Thyroid gland (tissue), 4 donors: ENCODE results near the gene SP100. TPM values are rescaled to one million over a fixed set of nuclear protein-coding genes. Genes with fewer than 3 reads are reported as not detected.

ENCODE experiments used
- DNase-seq, 2 donors: peaks; one replicate each; pipeline ENCODE4 v3.0.0-alpha.2; 2019
- H3K27ac ChIP-seq, 3 donors: fragments of 200-600 bp; sonication (generic); 1 replicate in 2 of 3; 2 replicates in 1 of 3; pipeline ENCODE4 v1.5.1; 2016 to 2019; ENCODE audit warnings: mild to moderate bottlenecking in 1 of 3, moderate library complexity in 1 of 3
- H3K27me3 ChIP-seq: fragments of 200-600 bp; sonication (generic); one replicate; pipeline ENCODE4 v1.5.1; 2019
- H3K36me3 ChIP-seq, 2 donors: fragments of 200-600 bp; sonication (generic); one replicate each; pipeline ENCODE4 v1.5.1; 2016 to 2019
- H3K4me1 ChIP-seq, 2 donors: fragments of 200-600 bp; sonication (generic); one replicate each; pipeline ENCODE4 v1.5.1; 2017 to 2019
- H3K4me3 ChIP-seq, 3 donors: fragments of 200-600 bp; sonication (generic); replicated peaks in 1 of 3; 1 replicate in 2 of 3; 2 replicates in 1 of 3; pipeline ENCODE4 v1.5.1; 2016; ENCODE audit warnings: mild to moderate bottlenecking in 1 of 3
- H3K9me3 ChIP-seq: fragments of 200-600 bp; sonication (generic); one replicate; pipeline ENCODE4 v1.5.1; 2017
- POLR2A ChIP-seq, 2 donors: fragments of 450-650 bp; IDR thresholded peaks; one replicate each; pipeline ENCODE4 v1.6.1; 2017; ENCODE audit warnings: antibody characterized with exemption in 2 of 2, mild to moderate bottlenecking in 2 of 2, moderate library complexity in 1 of 2
- WGBS, 2 donors: methylation state at CpG; one replicate each; pipeline ENCODE4 v1.1.5; 2017; 5-methylcytosine and 5-hydroxymethylcytosine counted together
- intact Hi-C: fragments of 100-400 bp; cut with DNase I; formaldehyde crosslinking; loops from one replicate; pipeline ENCODE4 v1.15.1; 2023
- total RNA-seq, 4 donors: library from RNA; depleted of rRNA; stranded (reverse); fragments of >200 nt; gene quantifications; one replicate each; pipeline ENCODE4 v1.2.3, GENCODE V29; 2016
- TF ChIP-seq, protein P1 (sequence below), 6 experiments: fragments of 200-600 bp in 3 of 6; fragments of 450-650 bp in 3 of 6; sonication (generic) in 3 of 6; IDR thresholded peaks; one replicate each; pipeline ENCODE4 v1.5.1; 2016 to 2019; ENCODE audit warnings: antibody characterized with exemption in 6 of 6, mild to moderate bottlenecking in 2 of 6, inconsistent platforms in 1 of 6, moderate library complexity in 1 of 6

SP100 gene
- total RNA-seq, 4 donors from 2014 or later: 84.0 to 151 (median 98.0) TPM

- WGBS, 2 donors: 88 to 100% methylated on average over 5 to 9 of the region's 9 CpGs
These were observed 3.2 kb upstream of the SP100 start for GRCh38 chr2:230412846-230413245.

DNA sequence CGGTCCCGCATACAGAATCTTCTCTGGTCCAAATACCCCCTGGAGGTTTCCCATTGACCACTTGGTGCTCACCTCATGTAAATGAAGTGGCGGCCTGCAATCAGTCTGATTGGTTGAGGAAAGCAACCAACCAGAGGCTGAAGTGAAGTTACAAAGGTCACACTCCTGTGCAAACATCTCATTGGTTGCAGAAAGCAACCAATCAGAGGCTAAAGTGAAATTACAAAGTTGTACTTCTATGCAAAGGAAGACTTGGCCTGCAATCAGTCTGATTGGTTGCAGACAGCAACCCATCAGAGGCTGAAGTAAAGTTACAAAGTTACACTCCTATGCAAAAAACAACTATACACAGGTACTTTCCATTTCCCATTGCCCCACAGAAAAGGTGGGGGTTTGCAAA lies 2.5 kb upstream of the SP100 start:
- no peak overlapping the region for H3K4me3 ChIP-seq
- intact Hi-C loops: no loop called here
- no peak for DNase-seq
- TF ChIP-seq POLR2A (IDR thresholded peaks at IDR 0.05): no peak
- TF ChIP-seq, protein P1, sequence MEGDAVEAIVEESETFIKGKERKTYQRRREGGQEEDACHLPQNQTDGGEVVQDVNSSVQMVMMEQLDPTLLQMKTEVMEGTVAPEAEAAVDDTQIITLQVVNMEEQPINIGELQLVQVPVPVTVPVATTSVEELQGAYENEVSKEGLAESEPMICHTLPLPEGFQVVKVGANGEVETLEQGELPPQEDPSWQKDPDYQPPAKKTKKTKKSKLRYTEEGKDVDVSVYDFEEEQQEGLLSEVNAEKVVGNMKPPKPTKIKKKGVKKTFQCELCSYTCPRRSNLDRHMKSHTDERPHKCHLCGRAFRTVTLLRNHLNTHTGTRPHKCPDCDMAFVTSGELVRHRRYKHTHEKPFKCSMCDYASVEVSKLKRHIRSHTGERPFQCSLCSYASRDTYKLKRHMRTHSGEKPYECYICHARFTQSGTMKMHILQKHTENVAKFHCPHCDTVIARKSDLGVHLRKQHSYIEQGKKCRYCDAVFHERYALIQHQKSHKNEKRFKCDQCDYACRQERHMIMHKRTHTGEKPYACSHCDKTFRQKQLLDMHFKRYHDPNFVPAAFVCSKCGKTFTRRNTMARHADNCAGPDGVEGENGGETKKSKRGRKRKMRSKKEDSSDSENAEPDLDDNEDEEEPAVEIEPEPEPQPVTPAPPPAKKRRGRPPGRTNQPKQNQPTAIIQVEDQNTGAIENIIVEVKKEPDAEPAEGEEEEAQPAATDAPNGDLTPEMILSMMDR (IDR thresholded peaks at IDR 0.05): no peak
- H3K36me3 ChIP-seq: no peaks in the 10 kb centered on the region
- H3K27ac ChIP-seq: no peak overlapping the region
- no peaks in the 10 kb centered on the region for H3K27me3 ChIP-seq
- no peaks in the 10 kb centered on the region for H3K9me3 ChIP-seq
- 96 to 100% methylated on average over 3 of the region's 3 CpGs for WGBS, 2 donors
- peaks cover 15 to 40% of the 10 kb centered on the region in 2 donors for H3K4me1 ChIP-seq

More at GRCh38 chr2:230412846-230413245, 3.2 kb upstream of the SP100 start:
- no peaks in the 10 kb centered on the region for H3K36me3 ChIP-seq
- no peak overlapping the region for H3K4me3 ChIP-seq
- no peaks in the 10 kb centered on the region for H3K9me3 ChIP-seq
- no peak for DNase-seq
- TF ChIP-seq, protein P1 (IDR thresholded peaks at IDR 0.05): no peak
- no peak for TF ChIP-seq POLR2A (IDR thresholded peaks at IDR 0.05)
- no peak overlapping the region for H3K27ac ChIP-seq
- intact Hi-C loops: no loop called here
- H3K4me1 ChIP-seq: peaks cover 12 to 34% of the 10 kb centered on the region in 2 donors
- H3K27me3 ChIP-seq: no peaks in the 10 kb centered on the region

DNA sequence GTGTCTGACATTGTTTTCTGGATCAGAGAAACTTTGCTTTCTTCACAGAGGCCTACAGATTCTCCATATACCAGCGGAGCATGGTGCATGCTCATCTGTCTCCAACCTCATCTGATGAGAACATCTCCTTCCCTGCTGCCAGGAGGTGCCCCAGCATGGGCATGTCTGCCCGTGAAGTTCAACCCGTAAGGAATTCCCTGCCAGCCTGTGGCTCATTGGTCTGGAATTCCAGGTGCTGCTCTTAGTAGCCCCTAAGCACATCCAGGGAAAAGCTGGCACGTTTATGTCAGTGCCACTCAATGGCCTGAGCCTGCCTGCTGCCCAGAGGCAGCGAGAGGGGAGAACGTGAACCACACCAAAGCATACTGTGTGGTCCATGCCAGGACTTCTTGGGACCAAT lies 1.7 kb upstream of the SP100 start:
- H3K27ac ChIP-seq: no peak overlapping the region
- DNase-seq: no peak
- H3K4me3 ChIP-seq: no peak overlapping the region
- TF ChIP-seq, protein P1 (IDR thresholded peaks at IDR 0.05): no peak
- no peak for TF ChIP-seq POLR2A (IDR thresholded peaks at IDR 0.05)
- intact Hi-C loops: no loop called here
- H3K27me3 ChIP-seq: no peaks in the 10 kb centered on the region
- no peaks in the 10 kb centered on the region for H3K36me3 ChIP-seq
- 95 to 98% methylated on average over 6 of the region's 6 CpGs for WGBS, 2 donors
- H3K4me1 ChIP-seq: peaks cover 19 to 41% of the 10 kb centered on the region in 2 donors
- no peaks in the 10 kb centered on the region for H3K9me3 ChIP-seq

DNA sequence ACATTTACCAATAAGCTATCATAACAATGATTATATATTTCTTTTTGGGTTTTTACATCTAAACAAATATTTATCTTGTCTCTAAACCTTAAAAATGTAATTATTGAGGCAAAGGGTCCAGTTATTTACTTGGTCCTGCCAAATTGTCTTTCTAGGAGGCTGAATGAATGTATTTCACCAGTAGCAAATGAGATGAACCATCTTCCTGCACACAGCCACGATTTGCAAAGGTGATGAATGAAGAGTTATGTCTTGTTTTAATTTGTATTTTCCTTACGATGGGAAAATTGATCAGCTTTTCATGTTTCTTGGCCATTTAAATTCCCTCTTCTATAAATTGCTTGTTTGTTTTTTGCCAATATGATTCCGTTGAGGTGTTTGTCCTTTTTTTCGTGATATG lies 1.4 kb downstream of the SP100 start:
- no peaks in the 10 kb centered on the region for H3K36me3 ChIP-seq
- peak overlapping the region in 2 of 3 donors; percentile 89 to 93 for H3K27ac ChIP-seq
- H3K27me3 ChIP-seq: no peaks in the 10 kb centered on the region
- no peak for TF ChIP-seq POLR2A (IDR thresholded peaks at IDR 0.05)
- DNase-seq: no peak
- intact Hi-C loops: no loop called here
- H3K9me3 ChIP-seq: no peaks in the 10 kb centered on the region
- 70 to 83% methylated on average over 4 of the region's 4 CpGs for WGBS, 2 donors
- peaks cover 13 to 50% of the 10 kb centered on the region in 2 donors for H3K4me1 ChIP-seq
- peak overlapping the region in 1 of 3 donors; percentile 31 for H3K4me3 ChIP-seq

- Histone ChIP-seq H3K27me3 (no peaks in the 10 kb centered on the region), H3K36me3 (no peaks in the 10 kb centered on the region), H3K4me1 (peaks cover 14 to 57% of the 10 kb centered on the region in 2 donors), H3K9me3 (no peaks in the 10 kb centered on the region), H3K4me3 (peak overlapping the region in 2 of 3 donors; percentile 7), H3K27ac (peak overlapping the region in 1 of 3 donors; percentile 19)
- WGBS, 2 donors: 69% methylated on average over 9 of the region's 9 CpGs
- TF ChIP-seq POLR2A (IDR thresholded peaks at IDR 0.05): no peak
- TF ChIP-seq, protein P1 (IDR thresholded peaks at IDR 0.05): no peak
- intact Hi-C loops: no loop called here
- no peak for DNase-seq
These were observed 2.5 kb downstream of the SP100 start for GRCh38 chr2:230418341-230419016.
